Naive thymus-derived CD8-positive, alpha-beta T cell (primary cell): ENCODE measurements around the gene RHOT1. TPM values are rescaled to one million over a fixed set of nuclear protein-coding genes. Genes with fewer than 3 reads are reported as not detected.
"Not testable (repeated sequence)": the region's sequence is repeated elsewhere in the genome, so short reads cannot be mapped to it uniquely, and the experiment has no call there.

Source experiments
- ATAC-seq, 2 donors: fragments of 150-1000 bp; cut with Tn5 transposase in 1 of 2; sonication (Bioruptor Pico), chemical (Tn5 transposase) in 1 of 2; 1 replicate in 1 of 2; 2 replicates in 1 of 2; pipeline ENCODE4 v1.10.0; 2021; ENCODE audit warnings: mild to moderate bottlenecking in 2 of 2, moderate library complexity in 2 of 2
- POLR2A ChIA-PET: fragments of 350-600 bp; sonication (Branson Sonifier 250); formaldehyde crosslinking; loops from one replicate; lab custom pipeline; 2021; ENCODE audit warnings: antibody characterized with exemption; lab: Charles Lee
- DNase-seq, 10 donors: peaks; one replicate each; pipeline versions ENCODE4 v3.0.0 to v3.0.0-alpha.2; 2020 to 2022
- H3K27ac Mint-ChIP-seq, 10 donors: one replicate each; pipeline ENCODE4 v1.8.0; 2020 to 2022; ENCODE audit warnings: mild to moderate bottlenecking in 10 of 10, mixed read lengths in 10 of 10, moderate library complexity in 4 of 10, inconsistent platforms in 1 of 10
- H3K27me3 Mint-ChIP-seq, 5 donors: one replicate each; pipeline ENCODE4 v1.8.0; 2021 to 2022; ENCODE audit warnings: mixed read lengths in 5 of 5
- H3K36me3 Mint-ChIP-seq, 3 donors: one replicate each; pipeline ENCODE4 v1.8.0; 2020 to 2022; ENCODE audit warnings: mixed read lengths in 3 of 3, mild to moderate bottlenecking in 2 of 3, inconsistent platforms in 1 of 3
- H3K4me1 Mint-ChIP-seq, 4 donors: one replicate each; pipeline ENCODE4 v1.8.0; 2021 to 2022; ENCODE audit warnings: mixed read lengths in 4 of 4
- H3K4me3 Mint-ChIP-seq, 10 donors: one replicate each; pipeline ENCODE4 v1.8.0; 2020 to 2022; ENCODE audit warnings: mild to moderate bottlenecking in 10 of 10, mixed read lengths in 10 of 10, moderate library complexity in 6 of 10, inconsistent platforms in 1 of 10
- H3K9me3 Mint-ChIP-seq, 9 donors: one replicate each; pipeline ENCODE4 v1.8.0; 2020 to 2022; ENCODE audit warnings: mixed read lengths in 9 of 9, mild to moderate bottlenecking in 3 of 9, inconsistent platforms in 1 of 9, moderate library complexity in 1 of 9
- polyA plus RNA-seq, 3 donors: library from polyadenylated mRNA; unstranded; fragments of 300-500 nt; fragmentation: Illumina TruSeq; gene quantifications; one replicate each; pipeline ENCODE4 v1.2.3, GENCODE V29; 2021
- total RNA-seq, 8 experiments: library from RNA in 2 of 8; stranded (reverse) in 2 of 8; gene quantifications; one replicate each; pipeline ENCODE4 v1.2.3 and lab custom pipeline; 2021 to 2026

RHOT1 gene
- total and polyA plus RNA-seq, 5 experiments from 2014 or later = 17.8 to 35.6 (median 26.7) TPM

DNA sequence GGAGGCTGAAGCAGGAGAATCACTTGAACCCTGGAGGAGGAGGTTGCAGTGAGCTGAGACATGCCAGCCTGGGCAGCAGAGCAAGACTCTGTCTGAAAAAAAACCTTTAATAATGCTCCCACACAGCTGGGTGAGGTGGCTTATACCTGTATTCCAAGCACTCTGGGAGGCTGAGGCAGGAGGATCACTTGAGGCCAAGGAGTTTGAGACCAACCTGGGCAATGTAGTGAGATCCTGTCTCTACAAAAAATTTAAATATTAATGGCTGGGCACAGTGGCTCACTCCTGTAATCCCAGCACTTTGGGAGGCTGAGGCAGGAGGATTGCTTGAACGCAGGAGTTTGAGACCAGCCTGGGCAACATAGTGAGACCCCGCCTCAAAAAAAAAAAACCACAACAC, 2.1 kb downstream of the RHOT1 start:
- POLR2A ChIA-PET, DNase-seq, ATAC-seq, H3K9me3 Mint-ChIP-seq, H3K27me3 Mint-ChIP-seq, H3K36me3 Mint-ChIP-seq: not testable (repeated sequence)
- Mint-ChIP-seq H3K4me3 (peak overlapping the region in 6 of 10 donors; percentile 34 to 100 (median 94)), H3K27ac (peak overlapping the region in 2 of 10 donors; percentile 33 to 76), H3K4me1 (peaks cover 10 to 62% (median 41%) of the 10 kb centered on the region in 4 donors)

DNA sequence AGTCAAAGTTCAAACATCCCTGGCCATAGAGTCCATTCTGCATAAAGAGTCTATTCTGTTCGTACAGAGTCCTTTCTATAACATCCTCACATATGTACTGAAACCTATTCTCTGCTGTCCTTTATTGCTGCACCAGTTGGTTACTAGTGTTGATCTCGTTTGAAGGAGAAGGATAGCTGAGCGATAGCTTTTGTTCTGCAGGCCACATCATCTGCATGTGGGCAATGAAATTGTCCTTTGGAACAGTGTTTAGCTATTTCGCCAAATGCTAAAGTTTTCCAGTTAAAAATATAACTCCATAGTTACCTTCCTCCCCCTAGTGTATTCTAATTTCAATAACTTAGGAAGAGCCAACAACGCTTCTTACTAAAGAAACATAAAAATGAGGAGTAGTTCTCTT, 6.0 kb downstream of the RHOT1 start:
- POLR2A ChIA-PET = no interaction called here
- Mint-ChIP-seq H3K4me1 (peaks cover 20 to 60% (median 49%) of the 10 kb centered on the region in 4 donors), H3K36me3 (peaks cover 0 to 36% (median 5%) of the 10 kb centered on the region in 3 donors), H3K9me3 (no peaks in the 10 kb centered on the region), H3K4me3 (no peak overlapping the region), H3K27me3 (no peaks in the 10 kb centered on the region), H3K27ac (no peak overlapping the region)
- ATAC-seq (no peak), DNase-seq (no peak)

GRCh38 chr17:32150358-32150757, 8.1 kb downstream of the RHOT1 start:
- Mint-ChIP-seq H3K27me3 (no peaks in the 10 kb centered on the region), H3K4me1 (peaks cover 23 to 48% (median 37%) of the 10 kb centered on the region in 4 donors), H3K9me3 (no peaks in the 10 kb centered on the region), H3K27ac (peak overlapping the region in 7 of 10 donors; percentile 16 to 72 (median 44)), H3K4me3 (peak overlapping the region in 1 of 10 donors; percentile 42), H3K36me3 (peaks cover 0 to 54% (median 11%) of the 10 kb centered on the region in 3 donors)
- POLR2A ChIA-PET = interaction anchor here (0.6 kb wide), 1 partner anchor 169 kb away, joined by 5 read pairs; no protein-coding TSS in a partner anchor
- no peak for DNase-seq
- no peak for ATAC-seq

DNA sequence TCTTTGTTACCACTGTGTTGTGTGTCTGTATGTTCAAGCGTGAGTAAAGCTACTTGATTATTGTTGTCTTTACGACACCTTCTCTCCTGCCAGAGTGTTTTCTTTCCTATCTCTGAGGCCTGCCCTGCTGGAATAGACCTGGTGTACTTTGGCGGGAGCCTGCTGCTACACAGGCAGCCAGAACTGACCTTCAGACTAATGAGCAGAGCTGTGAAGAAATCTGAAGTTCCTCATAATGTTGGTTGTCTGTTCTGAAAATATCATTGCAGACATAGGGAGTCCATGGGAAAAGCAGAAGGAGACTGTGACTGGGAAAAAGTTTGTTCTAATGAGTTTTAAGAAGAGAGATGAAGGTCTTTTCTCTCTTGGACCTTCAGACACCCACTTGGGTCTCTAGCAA, 9.8 kb downstream of the RHOT1 start:
- POLR2A ChIA-PET = no interaction called here
- ATAC-seq (no peak), DNase-seq (no peak)
- no peak overlapping the region for H3K4me3 Mint-ChIP-seq
- no peaks in the 10 kb centered on the region for H3K27me3 Mint-ChIP-seq
- H3K27ac Mint-ChIP-seq = peak overlapping the region in 2 of 10 donors; percentile 31 to 76
- peaks cover 0 to 59% (median 13%) of the 10 kb centered on the region in 3 donors for H3K36me3 Mint-ChIP-seq
- no peaks in the 10 kb centered on the region for H3K9me3 Mint-ChIP-seq
- H3K4me1 Mint-ChIP-seq = peaks cover 21 to 43% (median 36%) of the 10 kb centered on the region in 4 donors

GRCh38 chr17:32155896-32156295, 13.6 kb downstream of the RHOT1 start:
- H3K9me3 Mint-ChIP-seq = no peaks in the 10 kb centered on the region
- H3K4me1 Mint-ChIP-seq = peaks cover 10 to 21% (median 16%) of the 10 kb centered on the region in 4 donors
- no peak for DNase-seq
- no peaks in the 10 kb centered on the region for H3K27me3 Mint-ChIP-seq
- H3K36me3 Mint-ChIP-seq = peaks cover 0 to 76% (median 24%) of the 10 kb centered on the region in 3 donors
- H3K27ac Mint-ChIP-seq = no peak overlapping the region
- no peak for ATAC-seq
- POLR2A ChIA-PET = interaction anchor here (0.6 kb wide), 1 partner anchor 871 kb away, joined by 5 read pairs; no protein-coding TSS in a partner anchor
- no peak overlapping the region for H3K4me3 Mint-ChIP-seq

- Mint-ChIP-seq H3K27me3 (no peaks in the 10 kb centered on the region), H3K36me3 (peaks cover 2 to 78% (median 24%) of the 10 kb centered on the region in 3 donors)
Observed at GRCh38 chr17:32156656-32157055, 14.4 kb downstream of the RHOT1 start.

GRCh38 chr17:32157225-32157624, 14.9 kb downstream of the RHOT1 start:
- H3K9me3 Mint-ChIP-seq = no peaks in the 10 kb centered on the region
- no peak for ATAC-seq
- no peaks in the 10 kb centered on the region for H3K27me3 Mint-ChIP-seq
- peaks cover 4 to 76% (median 24%) of the 10 kb centered on the region in 3 donors for H3K36me3 Mint-ChIP-seq
- peaks cover 2 to 12% (median 9%) of the 10 kb centered on the region in 4 donors for H3K4me1 Mint-ChIP-seq
- POLR2A ChIA-PET = no interaction called here
- H3K4me3 Mint-ChIP-seq = no peak overlapping the region
- DNase-seq = no peak
- peak overlapping the region in 1 of 10 donors; percentile 39 for H3K27ac Mint-ChIP-seq

More at GRCh38 chr17:32156656-32157055, 14.4 kb downstream of the RHOT1 start:
- no peaks in the 10 kb centered on the region for H3K9me3 Mint-ChIP-seq
- ATAC-seq = no peak
- no peak overlapping the region for H3K4me3 Mint-ChIP-seq
- H3K4me1 Mint-ChIP-seq = peaks cover 7 to 16% (median 13%) of the 10 kb centered on the region in 4 donors
- POLR2A ChIA-PET = no interaction called here
- peak overlapping the region in 1 of 10 donors; percentile 39 for H3K27ac Mint-ChIP-seq
- DNase-seq = no peak

DNA sequence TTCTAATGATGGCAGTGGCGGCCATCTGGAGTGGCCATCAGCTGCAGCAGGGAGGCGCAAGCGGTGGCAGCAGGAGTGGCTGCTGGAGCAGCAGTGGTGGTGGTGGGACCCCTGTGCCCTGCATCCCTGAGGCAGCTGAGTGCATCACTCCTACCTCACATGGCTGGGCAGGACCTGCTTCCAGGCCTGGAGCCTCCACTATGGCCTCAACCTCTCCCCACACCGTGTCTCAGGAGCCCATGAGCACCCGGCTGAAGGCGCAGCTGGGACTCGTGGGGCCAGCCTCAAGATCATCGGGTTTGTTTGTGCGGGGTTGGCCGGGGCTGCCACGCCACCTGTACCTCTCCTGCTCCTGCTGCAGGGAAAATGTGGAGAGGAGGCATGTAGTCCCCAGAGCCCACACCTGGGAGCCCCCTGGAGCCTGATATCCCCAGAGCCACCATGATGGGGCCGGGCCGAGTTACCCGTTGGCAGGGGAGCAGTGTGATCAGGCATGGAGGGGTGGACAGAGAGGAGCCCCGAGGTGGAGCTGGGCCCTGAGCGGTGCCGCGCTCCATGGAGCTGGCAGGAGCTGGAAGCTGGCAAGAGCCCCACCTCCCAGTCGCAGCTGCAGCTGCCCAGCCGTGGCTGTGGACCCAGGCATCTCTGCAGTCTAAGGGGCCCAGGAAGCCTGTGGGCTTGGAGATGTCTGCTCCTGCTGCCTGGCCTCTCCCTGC, 16.7 kb downstream of the RHOT1 start:
- Mint-ChIP-seq H3K27me3 (no peaks in the 10 kb centered on the region), H3K36me3 (peaks cover 10 to 67% (median 18%) of the 10 kb centered on the region in 3 donors), H3K9me3 (no peaks in the 10 kb centered on the region), H3K4me3 (no peak overlapping the region), H3K4me1 (peaks cover 0 to 9% (median 7%) of the 10 kb centered on the region in 4 donors), H3K27ac (no peak overlapping the region)
- POLR2A ChIA-PET = no interaction called here
- no peak for DNase-seq
- ATAC-seq = no peak

- DNase-seq = no peak
- no peak overlapping the region for H3K4me3 Mint-ChIP-seq
- H3K36me3 Mint-ChIP-seq = peaks cover 10 to 59% (median 19%) of the 10 kb centered on the region in 3 donors
- peaks cover 0 to 9% (median 7%) of the 10 kb centered on the region in 4 donors for H3K4me1 Mint-ChIP-seq
- H3K27ac Mint-ChIP-seq = peak overlapping the region in 1 of 10 donors; percentile 34
- no peak for ATAC-seq
- no peaks in the 10 kb centered on the region for H3K27me3 Mint-ChIP-seq
- H3K9me3 Mint-ChIP-seq = peaks cover 0 to 1% (median 0%) of the 10 kb centered on the region in 9 donors
- POLR2A ChIA-PET = no interaction called here
Observed at GRCh38 chr17:32159586-32160438, 17.5 kb downstream of the RHOT1 start.

DNA sequence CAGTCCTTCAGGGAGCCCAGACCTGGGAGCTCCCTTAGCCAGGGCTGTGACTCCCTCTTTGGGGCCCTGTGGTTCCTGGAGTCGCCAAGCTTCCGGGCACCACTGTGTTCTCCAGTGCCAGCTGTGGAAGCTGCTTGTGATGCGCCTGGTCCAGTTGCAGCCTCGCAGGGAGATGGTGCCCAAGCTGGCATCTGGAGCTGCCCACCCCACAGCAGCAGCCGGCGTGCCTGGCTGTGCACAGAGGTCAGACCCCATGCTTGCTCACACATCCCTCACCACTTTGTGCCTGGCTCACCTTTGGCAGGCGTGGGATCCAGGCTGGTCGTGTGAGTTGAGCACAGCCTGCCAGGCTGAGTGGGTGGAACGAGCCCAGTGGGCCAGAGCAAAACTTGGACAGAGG, 18.2 kb downstream of the RHOT1 start:
- Mint-ChIP-seq H3K27ac (no peak overlapping the region), H3K4me1 (peaks cover 0 to 9% (median 7%) of the 10 kb centered on the region in 4 donors), H3K4me3 (no peak overlapping the region), H3K9me3 (peaks cover 0 to 2% (median 0%) of the 10 kb centered on the region in 9 donors), H3K27me3 (no peaks in the 10 kb centered on the region), H3K36me3 (peaks cover 10 to 56% (median 20%) of the 10 kb centered on the region in 3 donors)
- POLR2A ChIA-PET = no interaction called here
- DNase-seq (no peak), ATAC-seq (no peak)

GRCh38 chr17:32161029-32161428, 18.7 kb downstream of the RHOT1 start:
- Mint-ChIP-seq H3K36me3 (peaks cover 10 to 53% (median 20%) of the 10 kb centered on the region in 3 donors), H3K4me3 (no peak overlapping the region), H3K9me3 (peaks cover 0 to 2% (median 0%) of the 10 kb centered on the region in 9 donors), H3K4me1 (peaks cover 0 to 8% (median 6%) of the 10 kb centered on the region in 4 donors), H3K27ac (no peak overlapping the region), H3K27me3 (no peaks in the 10 kb centered on the region)
- DNase-seq = no peak
- no peak for ATAC-seq
- POLR2A ChIA-PET = no interaction called here

GRCh38 chr17:32161506-32162365, 19.4 kb downstream of the RHOT1 start:
- DNase-seq = no peak
- Mint-ChIP-seq H3K36me3 (peaks cover 16 to 50% (median 24%) of the 10 kb centered on the region in 3 donors), H3K27me3 (no peaks in the 10 kb centered on the region), H3K4me3 (no peak overlapping the region), H3K27ac (peak overlapping the region in 1 of 10 donors; percentile 62), H3K4me1 (peaks cover 0 to 8% (median 5%) of the 10 kb centered on the region in 4 donors), H3K9me3 (peaks cover 0 to 8% (median 4%) of the 10 kb centered on the region in 9 donors)
- POLR2A ChIA-PET = no interaction called here
- no peak for ATAC-seq
